Osteocyte (in vitro differentiated cells): ENCODE results near the gene MCRIP2. TPM values are rescaled to one million over a fixed set of nuclear protein-coding genes. Genes with fewer than 3 reads are reported as not detected.

ENCODE experiments used
- DNase-seq: peaks from one replicate; pipeline ENCODE4 v3.0.0; 2021; ENCODE audit warnings: mixed read lengths; ENCODE audit not compliant: unreplicated experiment; ENCODE audit errors: extremely low spot score
- H3K27ac Mint-ChIP-seq: one replicate; pipeline ENCODE4 v1.8.0; 2021; ENCODE audit warnings: mild to moderate bottlenecking, mixed read lengths; ENCODE audit not compliant: unreplicated experiment
- H3K27me3 Mint-ChIP-seq: one replicate; pipeline ENCODE4 v1.8.0; 2021; ENCODE audit warnings: mixed read lengths; ENCODE audit not compliant: unreplicated experiment
- H3K36me3 Mint-ChIP-seq: one replicate; pipeline ENCODE4 v1.8.0; 2021; ENCODE audit warnings: mixed read lengths; ENCODE audit not compliant: unreplicated experiment
- H3K4me1 Mint-ChIP-seq: one replicate; pipeline ENCODE4 v1.8.0; 2021; ENCODE audit warnings: mixed read lengths; ENCODE audit not compliant: unreplicated experiment
- H3K4me3 Mint-ChIP-seq: one replicate; pipeline ENCODE4 v1.8.0; 2021; ENCODE audit warnings: mild to moderate bottlenecking, moderate library complexity, mixed read lengths; ENCODE audit not compliant: unreplicated experiment
- H3K9me3 Mint-ChIP-seq: one replicate; pipeline ENCODE4 v1.8.0; 2021; ENCODE audit warnings: mixed read lengths; ENCODE audit not compliant: unreplicated experiment
- total RNA-seq: library from RNA; stranded (reverse); gene quantifications from 2 replicates; pipeline ENCODE4 v1.2.1, GENCODE V29; 2021
- TF ChIP-seq, protein P1 (sequence below): fragments of 200-600 bp; sonication (generic); IDR thresholded peaks from 2 replicates; pipeline ENCODE4 v1.5.0; 2021; ENCODE audit warnings: antibody characterized with exemption, mild to moderate bottlenecking, moderate library complexity

Gene MCRIP2
- total RNA-seq, 1 donor from 2014 or later: 11.3 TPM

DNA sequence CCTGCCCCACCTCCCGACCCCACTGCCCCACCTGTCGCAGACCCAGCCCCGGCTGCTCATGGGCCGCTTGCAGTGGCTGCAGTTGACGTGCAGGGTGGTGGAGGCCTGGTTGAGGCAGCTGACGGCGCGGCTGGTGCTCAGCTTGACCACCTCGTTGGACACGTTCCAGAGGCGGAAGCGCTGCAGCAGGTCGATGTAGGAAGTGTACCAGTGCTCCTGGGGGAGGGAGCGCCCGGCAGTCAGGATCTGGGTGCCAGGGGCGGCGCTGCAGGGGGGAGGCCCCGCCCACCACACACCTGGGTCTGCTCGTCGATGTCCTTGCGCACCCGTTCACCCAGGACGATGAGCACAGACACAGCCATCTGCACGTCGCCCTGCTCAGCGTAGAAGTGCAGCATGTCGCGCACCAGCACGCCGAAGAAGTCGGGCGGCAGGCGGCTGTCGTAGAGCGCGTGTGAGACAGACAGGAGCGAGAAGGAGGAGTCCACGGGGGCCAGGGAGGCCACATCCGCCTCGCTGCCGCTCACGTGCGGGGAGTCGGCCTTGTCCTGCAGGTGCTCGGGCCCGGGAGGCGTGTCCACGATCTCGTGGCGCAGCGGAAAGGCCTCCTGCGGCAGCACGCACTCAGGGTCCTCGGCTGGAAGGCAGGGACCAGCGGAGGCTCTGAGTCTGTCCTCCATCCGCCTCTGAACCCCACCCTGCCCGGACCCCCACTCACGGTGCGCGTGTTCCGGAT lies 43.5 kb downstream of the MCRIP2 start:
- no peak overlapping the region for H3K27ac Mint-ChIP-seq
- H3K36me3 Mint-ChIP-seq: peaks cover 14% of the 10 kb centered on the region
- H3K4me3 Mint-ChIP-seq: no peak overlapping the region
- TF ChIP-seq, protein P1, sequence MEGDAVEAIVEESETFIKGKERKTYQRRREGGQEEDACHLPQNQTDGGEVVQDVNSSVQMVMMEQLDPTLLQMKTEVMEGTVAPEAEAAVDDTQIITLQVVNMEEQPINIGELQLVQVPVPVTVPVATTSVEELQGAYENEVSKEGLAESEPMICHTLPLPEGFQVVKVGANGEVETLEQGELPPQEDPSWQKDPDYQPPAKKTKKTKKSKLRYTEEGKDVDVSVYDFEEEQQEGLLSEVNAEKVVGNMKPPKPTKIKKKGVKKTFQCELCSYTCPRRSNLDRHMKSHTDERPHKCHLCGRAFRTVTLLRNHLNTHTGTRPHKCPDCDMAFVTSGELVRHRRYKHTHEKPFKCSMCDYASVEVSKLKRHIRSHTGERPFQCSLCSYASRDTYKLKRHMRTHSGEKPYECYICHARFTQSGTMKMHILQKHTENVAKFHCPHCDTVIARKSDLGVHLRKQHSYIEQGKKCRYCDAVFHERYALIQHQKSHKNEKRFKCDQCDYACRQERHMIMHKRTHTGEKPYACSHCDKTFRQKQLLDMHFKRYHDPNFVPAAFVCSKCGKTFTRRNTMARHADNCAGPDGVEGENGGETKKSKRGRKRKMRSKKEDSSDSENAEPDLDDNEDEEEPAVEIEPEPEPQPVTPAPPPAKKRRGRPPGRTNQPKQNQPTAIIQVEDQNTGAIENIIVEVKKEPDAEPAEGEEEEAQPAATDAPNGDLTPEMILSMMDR: no peak
- H3K9me3 Mint-ChIP-seq: no peaks in the 10 kb centered on the region
- DNase-seq: no peak
- peaks cover 32% of the 10 kb centered on the region for H3K4me1 Mint-ChIP-seq
- H3K27me3 Mint-ChIP-seq: no peaks in the 10 kb centered on the region

DNA sequence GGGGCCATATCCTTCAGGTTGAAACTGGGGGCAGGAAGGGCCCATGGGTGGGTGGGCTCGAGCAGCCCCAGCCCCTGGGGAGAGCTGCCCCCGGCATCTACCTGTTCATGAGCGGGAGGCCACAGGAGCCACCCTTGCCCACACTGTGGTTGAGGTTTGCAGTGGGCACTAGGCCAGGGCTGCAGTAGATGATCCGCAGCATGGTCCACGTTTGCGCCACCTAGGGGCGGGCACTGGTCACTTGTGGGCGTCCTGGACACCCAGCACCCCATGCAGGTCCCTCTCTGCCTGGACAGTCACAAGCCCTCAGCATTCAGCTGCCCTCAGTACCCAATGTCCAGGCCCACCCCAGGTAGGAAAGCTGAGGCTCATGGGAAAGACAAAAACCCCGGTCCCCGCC lies 44.3 kb downstream of the MCRIP2 start:
- Mint-ChIP-seq H3K27me3 (no peaks in the 10 kb centered on the region), H3K36me3 (peaks cover 14% of the 10 kb centered on the region), H3K9me3 (no peaks in the 10 kb centered on the region), H3K4me1 (peaks cover 36% of the 10 kb centered on the region), H3K27ac (peak overlapping the region; percentile 34), H3K4me3 (peak overlapping the region; percentile 44)
- no peak for DNase-seq
- TF ChIP-seq, protein P1: peak; percentile 52

DNA sequence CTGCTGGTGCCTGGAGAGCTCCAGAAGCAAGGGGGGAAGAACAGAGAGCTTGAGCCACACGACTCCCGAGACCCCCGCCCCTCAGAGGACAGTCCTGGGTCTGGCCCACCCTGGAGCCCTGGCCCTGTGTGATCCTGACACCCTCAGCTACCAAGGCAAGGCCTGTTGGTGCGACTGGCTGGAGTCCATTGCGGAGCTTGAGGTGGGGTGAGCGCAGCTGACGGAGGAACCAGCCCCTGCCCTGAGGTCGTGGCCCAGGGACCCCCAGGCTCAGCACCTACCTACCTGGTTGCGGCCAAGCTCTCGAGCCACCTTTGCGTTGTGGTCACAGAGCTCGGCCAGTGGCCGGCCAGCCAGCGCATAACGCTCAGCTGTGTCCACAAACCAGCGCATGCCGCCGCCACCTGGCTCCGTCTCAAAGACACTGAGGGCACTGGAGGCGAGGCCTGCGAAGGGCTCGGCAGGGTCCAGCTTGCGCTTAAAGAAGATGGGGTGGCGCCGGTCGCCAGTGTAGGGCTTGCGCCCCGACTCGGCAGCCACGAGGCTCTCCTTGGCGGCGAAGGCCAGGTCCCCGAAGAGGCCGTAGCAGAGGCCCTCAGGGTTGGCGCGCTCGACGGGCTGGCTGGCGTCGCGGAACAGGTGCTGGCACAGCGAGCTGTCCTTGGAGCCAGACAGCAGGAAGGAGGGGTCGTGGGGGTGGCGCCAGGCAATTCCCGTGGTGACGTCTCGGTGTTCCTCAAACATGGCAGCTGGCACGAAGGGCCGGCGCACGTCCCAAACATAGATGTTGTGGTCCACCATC lies 45.0 kb downstream of the MCRIP2 start:
- Mint-ChIP-seq H3K9me3 (no peaks in the 10 kb centered on the region), H3K27ac (no peak overlapping the region), H3K27me3 (no peaks in the 10 kb centered on the region), H3K36me3 (peaks cover 8% of the 10 kb centered on the region), H3K4me1 (peaks cover 29% of the 10 kb centered on the region), H3K4me3 (no peak overlapping the region)
- TF ChIP-seq, protein P1: no peak
- DNase-seq: no peak

DNA sequence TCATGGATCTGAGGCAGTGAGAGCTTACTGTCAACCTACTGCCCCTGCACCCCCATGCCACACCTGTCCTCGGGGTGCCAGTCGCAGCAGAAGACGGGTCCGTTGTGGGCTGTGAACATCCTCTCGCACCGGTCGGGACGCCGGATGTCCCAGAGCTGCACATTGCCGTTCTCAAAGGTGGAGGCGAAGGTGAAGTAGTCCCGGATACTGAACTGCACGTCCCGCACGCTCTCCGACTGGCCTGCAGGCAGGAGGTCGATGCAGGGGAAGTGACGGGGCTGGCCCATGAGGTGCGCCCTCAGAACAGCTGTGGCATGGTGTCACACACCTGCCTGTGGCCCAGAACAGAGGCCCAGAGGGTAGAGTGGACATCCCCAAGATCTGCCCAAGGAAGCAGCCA lies 45.9 kb downstream of the MCRIP2 start:
- Mint-ChIP-seq H3K4me3 (no peak overlapping the region), H3K9me3 (no peaks in the 10 kb centered on the region), H3K27ac (no peak overlapping the region), H3K4me1 (peaks cover 25% of the 10 kb centered on the region), H3K36me3 (peaks cover 5% of the 10 kb centered on the region), H3K27me3 (peaks cover 5% of the 10 kb centered on the region)
- no peak for DNase-seq
- TF ChIP-seq, protein P1: no peak
